ENCODE data around the gene TMEM145. TPM values are rescaled to one million over a fixed set of nuclear protein-coding genes. Genes with fewer than 3 reads are reported as not detected.
"Not testable (repeated sequence)": the region's sequence is repeated elsewhere in the genome, so short reads cannot be mapped to it uniquely, and the experiment has no call there.

Gene TMEM145
- total and polyA plus RNA-seq, 8 donors = 0.21 to 1.6 (median 0.89) TPM

- H3K27me3 ChIP-seq = no peaks in the 10 kb centered on the region
- H3K4me3 ChIP-seq = no peak overlapping the region
- H3K9me3 ChIP-seq = no peaks in the 10 kb centered on the region
- intact Hi-C loops (cut with DNase I) = no loop called here
- no peak for TF ChIP-seq CTCF (IDR thresholded peaks at IDR 0.05)
- H3K36me3 ChIP-seq = no peaks in the 10 kb centered on the region
- H3K4me1 ChIP-seq = peaks cover 12 to 21% of the 10 kb centered on the region in 2 donors
- no peak overlapping the region for H3K27ac ChIP-seq
- DNase-seq = no peak
- ATAC-seq = no peak
These were observed 17.2 kb downstream of the TMEM145 start for GRCh38 chr19:42330241-42330711.

DNA sequence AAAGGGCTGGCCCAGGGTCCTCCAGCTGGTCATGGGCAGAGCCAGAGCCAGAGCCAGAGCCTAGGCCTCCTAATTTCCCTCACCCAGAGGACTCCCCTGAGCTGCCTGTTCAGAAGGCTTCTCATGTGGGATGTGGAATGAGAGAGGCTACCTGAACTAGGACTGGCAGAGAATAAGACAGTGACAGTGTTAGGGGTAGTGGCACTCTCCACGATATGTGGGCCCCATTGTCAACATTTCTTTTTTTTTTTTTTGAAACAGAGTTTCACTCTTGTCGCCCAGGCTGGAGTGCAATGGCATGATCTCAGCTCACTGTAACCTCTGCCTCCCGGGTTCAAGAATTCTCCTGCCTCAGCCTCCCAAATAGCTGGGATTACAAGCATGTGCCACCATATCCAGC is 18.2 kb downstream of the TMEM145 start:
- not testable (repeated sequence) for H3K4me3 ChIP-seq

DNA sequence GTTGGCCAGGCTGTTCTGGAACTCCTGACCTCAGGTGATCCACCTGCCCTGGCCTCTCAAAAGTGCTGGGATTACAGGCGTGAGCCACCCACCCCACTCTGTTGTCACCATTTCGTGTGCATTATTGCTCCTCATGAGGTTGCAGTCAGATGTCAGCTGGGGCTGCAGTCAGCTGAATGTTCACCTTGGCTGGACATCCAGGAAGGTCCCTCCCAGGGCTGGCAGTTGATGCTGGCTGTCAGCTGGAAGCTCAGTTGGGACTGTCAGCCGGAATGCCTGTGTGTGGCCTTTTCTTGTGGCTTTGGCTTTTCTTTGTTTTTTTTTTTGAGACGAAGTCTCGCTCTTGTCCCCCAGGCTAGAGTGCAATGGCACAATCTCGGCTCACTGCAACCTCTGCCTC is 18.9 kb downstream of the TMEM145 start:
- H3K36me3 ChIP-seq = peaks cover 0 to 15% of the 10 kb centered on the region in 2 donors
- intact Hi-C loops (cut with DNase I) = no loop called here
- TF ChIP-seq CTCF (IDR thresholded peaks at IDR 0.05) = no peak
- H3K4me3 ChIP-seq = no peak overlapping the region
- ATAC-seq (no peak), DNase-seq (no peak)
- no peaks in the 10 kb centered on the region for H3K9me3 ChIP-seq
- H3K4me1 ChIP-seq = peaks cover 0 to 8% of the 10 kb centered on the region in 2 donors
- H3K27me3 ChIP-seq = no peaks in the 10 kb centered on the region
- no peak overlapping the region for H3K27ac ChIP-seq

More for the DNA sequence above, 18.2 kb downstream of the TMEM145 start:
- H3K27me3 ChIP-seq; H3K27ac ChIP-seq; H3K36me3 ChIP-seq; intact Hi-C loops (cut with DNase I); H3K9me3 ChIP-seq; DNase-seq; ATAC-seq: not testable (repeated sequence)
- H3K4me1 ChIP-seq = peaks cover 7 to 15% of the 10 kb centered on the region in 2 donors

DNA sequence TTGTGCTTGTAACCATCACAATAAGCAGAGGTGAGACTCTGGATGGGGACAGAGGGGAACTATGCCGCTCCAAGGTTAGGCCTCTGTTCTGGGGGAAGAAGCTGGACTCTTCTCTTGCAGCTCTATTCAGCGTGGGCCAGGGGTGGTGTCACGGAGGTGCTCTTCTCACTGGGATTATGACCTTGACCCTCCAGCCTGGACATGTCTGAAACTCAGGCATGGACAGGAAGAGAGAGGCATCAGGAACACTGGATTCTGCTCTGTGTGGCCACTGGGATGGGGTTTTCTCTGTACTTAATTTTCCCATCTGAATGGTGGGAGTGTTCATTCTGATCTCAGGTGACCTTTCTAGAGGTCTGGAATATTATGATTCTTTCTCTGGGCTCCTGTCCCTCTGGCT is 19.9 kb downstream of the TMEM145 start:
- Histone ChIP-seq H3K27ac (no peak overlapping the region), H3K27me3 (no peaks in the 10 kb centered on the region), H3K36me3 (peaks cover 0 to 20% of the 10 kb centered on the region in 2 donors), H3K9me3 (no peaks in the 10 kb centered on the region), H3K4me3 (no peak overlapping the region), H3K4me1 (no peaks in the 10 kb centered on the region)
- DNase-seq = no peak
- no peak for ATAC-seq
- no peak for TF ChIP-seq CTCF (IDR thresholded peaks at IDR 0.05)
- intact Hi-C loops (cut with DNase I) = no loop called here

DNA sequence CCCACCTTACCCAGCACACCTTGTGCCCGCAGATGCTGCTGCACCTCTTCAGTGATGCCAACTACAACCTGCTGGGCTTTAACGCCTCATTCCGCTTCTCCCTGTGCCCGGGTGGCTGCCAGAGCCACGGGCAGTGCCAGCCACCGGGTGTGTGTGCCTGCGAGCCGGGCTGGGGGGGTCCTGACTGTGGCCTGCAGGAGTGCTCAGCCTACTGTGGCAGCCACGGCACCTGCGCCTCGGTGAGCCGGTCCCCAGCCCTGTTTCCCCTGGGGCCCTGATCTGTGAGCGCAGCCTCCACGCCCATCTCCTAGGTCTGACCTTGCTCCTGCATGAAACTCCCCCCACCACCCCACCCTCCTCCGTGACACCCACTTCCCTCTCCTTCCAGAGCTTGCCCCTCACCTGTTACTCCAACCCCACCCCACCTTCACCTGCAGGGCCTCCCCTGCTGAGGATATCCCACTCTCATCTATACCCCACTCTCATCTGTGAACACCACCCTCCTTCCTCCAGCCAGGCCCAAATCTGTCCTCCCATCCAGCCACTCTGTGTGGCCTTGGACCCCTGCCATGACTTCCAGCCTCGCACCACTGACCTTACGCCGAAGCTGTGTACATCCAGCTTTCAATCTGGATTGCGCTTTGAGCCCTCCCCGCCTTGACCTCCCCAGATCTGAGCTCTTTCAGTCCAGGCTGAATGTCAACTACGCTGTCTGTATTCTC is 21.0 kb downstream of the TMEM145 start:
- H3K27ac ChIP-seq = no peak overlapping the region
- peaks cover 0 to 20% of the 10 kb centered on the region in 2 donors for H3K36me3 ChIP-seq
- DNase-seq (no peak), ATAC-seq (no peak)
- no peak overlapping the region for H3K4me3 ChIP-seq
- H3K4me1 ChIP-seq = no peaks in the 10 kb centered on the region
- H3K27me3 ChIP-seq = no peaks in the 10 kb centered on the region
- H3K9me3 ChIP-seq = no peaks in the 10 kb centered on the region
- TF ChIP-seq CTCF (IDR thresholded peaks at IDR 0.05) = no peak
- intact Hi-C loops (cut with DNase I) = no loop called here
